OCI-LY1 (cell line): ENCODE measurements around the gene CD86.

Source experiments
- EZH2 ChIP-seq: fragments of 200-600 bp; sonication (generic), shearing (Covaris generic); IDR thresholded peaks from 2 replicates; pipeline ENCODE4 v1.8.0; 2017; ENCODE audit warnings: borderline replicate concordance, mixed run types, mild to moderate bottlenecking, antibody characterized with exemption, low read length, moderate library complexity, mixed read lengths
- TF ChIP-seq, protein P1 (sequence below): fragments of 200-600 bp; sonication (generic), shearing (Covaris generic); IDR thresholded peaks from 2 replicates; pipeline ENCODE4 v1.5.1; 2017; ENCODE audit warnings: mild to moderate bottlenecking, antibody characterized with exemption, low read length, moderate library complexity, mixed read lengths

DNA sequence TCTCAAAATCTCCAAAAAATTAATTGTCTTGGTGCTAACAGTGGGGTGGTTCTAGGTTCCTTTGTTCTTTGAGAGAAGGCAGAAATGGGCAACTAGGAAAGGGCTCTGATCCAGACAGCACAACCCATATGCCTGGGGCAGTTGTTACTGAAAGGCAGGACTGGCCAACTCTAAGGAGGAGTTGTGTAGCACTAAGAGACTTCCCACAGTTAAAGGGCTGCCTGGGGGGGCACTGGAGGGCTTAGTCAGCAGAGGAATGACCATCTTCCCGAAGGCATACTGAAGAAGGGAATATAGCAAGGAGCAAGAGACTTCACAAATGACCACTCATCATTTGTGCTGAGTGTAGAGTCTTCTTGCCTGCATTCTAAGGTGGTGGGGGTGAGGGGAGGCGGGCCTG lies 48.9 kb upstream of the CD86 start:
- TF ChIP-seq, protein P1, sequence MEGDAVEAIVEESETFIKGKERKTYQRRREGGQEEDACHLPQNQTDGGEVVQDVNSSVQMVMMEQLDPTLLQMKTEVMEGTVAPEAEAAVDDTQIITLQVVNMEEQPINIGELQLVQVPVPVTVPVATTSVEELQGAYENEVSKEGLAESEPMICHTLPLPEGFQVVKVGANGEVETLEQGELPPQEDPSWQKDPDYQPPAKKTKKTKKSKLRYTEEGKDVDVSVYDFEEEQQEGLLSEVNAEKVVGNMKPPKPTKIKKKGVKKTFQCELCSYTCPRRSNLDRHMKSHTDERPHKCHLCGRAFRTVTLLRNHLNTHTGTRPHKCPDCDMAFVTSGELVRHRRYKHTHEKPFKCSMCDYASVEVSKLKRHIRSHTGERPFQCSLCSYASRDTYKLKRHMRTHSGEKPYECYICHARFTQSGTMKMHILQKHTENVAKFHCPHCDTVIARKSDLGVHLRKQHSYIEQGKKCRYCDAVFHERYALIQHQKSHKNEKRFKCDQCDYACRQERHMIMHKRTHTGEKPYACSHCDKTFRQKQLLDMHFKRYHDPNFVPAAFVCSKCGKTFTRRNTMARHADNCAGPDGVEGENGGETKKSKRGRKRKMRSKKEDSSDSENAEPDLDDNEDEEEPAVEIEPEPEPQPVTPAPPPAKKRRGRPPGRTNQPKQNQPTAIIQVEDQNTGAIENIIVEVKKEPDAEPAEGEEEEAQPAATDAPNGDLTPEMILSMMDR = no peak
- TF ChIP-seq EZH2 = no peak
